HepG2 (cell line): Measurements from ENCODE around the gene ADGRB3. TPM values are rescaled to one million over a fixed set of nuclear protein-coding genes. Genes with fewer than 3 reads are reported as not detected.

Experiments used
- BATF2 ChIP-seq: sonication (generic); formaldehyde crosslinking; IDR thresholded peaks from 2 replicates; pipeline ENCODE4 v1.8.0; 2022; ENCODE audit warnings: mild to moderate bottlenecking, missing genetic modification reagents, moderate library complexity
- BRD4 ChIP-seq: sonication (generic); formaldehyde crosslinking; IDR thresholded peaks from 2 replicates; pipeline ENCODE4 v1.4.0; 2020; ENCODE audit warnings: missing genetic modification reagents
- EP300 ChIP-seq, 3 experiments: sonication (generic) in 1 of 3; formaldehyde crosslinking in 1 of 3; IDR thresholded peaks; 2 replicates each; pipeline versions ENCODE4 v1.5.1 to v1.6.1; 2011 to 2020; ENCODE audit warnings: low read depth in 2 of 3, low read length in 2 of 3, borderline replicate concordance in 1 of 3, improper control_type of control experiment in 1 of 3, mild to moderate bottlenecking in 1 of 3, missing genetic modification reagents in 1 of 3, moderate library complexity in 1 of 3
- HMGA1 ChIP-seq: sonication (generic); formaldehyde crosslinking; conservative IDR thresholded peaks from 2 replicates; pipeline ENCODE4 v1.4.0; 2020; ENCODE audit warnings: missing genetic modification reagents
- KIAA2018 ChIP-seq: sonication (generic); formaldehyde crosslinking; IDR thresholded peaks from 2 replicates; pipeline ENCODE4 v1.5.0; 2020; ENCODE audit warnings: mild to moderate bottlenecking, missing genetic modification reagents, borderline replicate concordance
- MIXL1 ChIP-seq: IDR thresholded peaks from 2 replicates; pipeline ENCODE4 v1.6.1; 2016
- SRSF1 ChIP-seq: fragments of 200-400 bp; formaldehyde crosslinking; optimal IDR thresholded peaks from 2 replicates; pipeline ENCODE3; 2017; ENCODE audit warnings: mild to moderate bottlenecking, low read depth, low read length, moderate library complexity
- polyA plus RNA-seq, 8 experiments: library from polyadenylated mRNA; depleted of rRNA in 3 of 8; stranded (reverse) in 7 of 8; unstranded in 1 of 8; fragments of >200 nt; fragmentation: Illumina TruSeq in 4 of 8; extraction: Trizol in 4 of 8; gene quantifications; 2 replicates each; pipeline versions ENCODE4 v1.2.1 to v1.2.3, GENCODE V29; 2011 to 2016; ENCODE audit warnings: low read depth in 4 of 8, missing spikeins in 1 of 8, mixed read lengths in 1 of 8; ENCODE audit not compliant: insufficient read depth in 1 of 8
- total RNA-seq, 5 experiments: library from RNA; depleted of rRNA; stranded (reverse); fragments of >200 nt; fragmentation: Illumina TruSeq; extraction: Trizol; gene quantifications; 2 replicates each; pipeline ENCODE4 v1.2.3, GENCODE V29; 2016; ENCODE audit warnings: low read depth in 1 of 5

ADGRB3 gene
- total and polyA plus RNA-seq, 2 of the 13 experiments (the other 11 are each of a cell fraction or from before 2014, with no cell fraction given): not detected

GRCh38 chr6:69185276-69185675, 550.2 kb downstream of the ADGRB3 start (continued):
- TF ChIP-seq KIAA2018 (CRISPR knock-in tag) (no peak), MIXL1 (CRISPR knock-in tag) (no peak), BATF2 (CRISPR knock-in tag) (no peak), SRSF1 (no peak), BRD4 (CRISPR knock-in tag) (no peak), EP300 (IDR thresholded peaks at IDR 0.05; ENCODE audit: low read depth in 2 of 2, low read length in 2 of 2) (no peak), EP300 (CRISPR knock-in tag; IDR thresholded peaks at IDR 0.05; ENCODE audit: borderline replicate concordance) (no peak), HMGA1 (CRISPR knock-in tag) (no peak)
